ENCODE results near the gene ZNF790.

ZNF790 gene

DNA sequence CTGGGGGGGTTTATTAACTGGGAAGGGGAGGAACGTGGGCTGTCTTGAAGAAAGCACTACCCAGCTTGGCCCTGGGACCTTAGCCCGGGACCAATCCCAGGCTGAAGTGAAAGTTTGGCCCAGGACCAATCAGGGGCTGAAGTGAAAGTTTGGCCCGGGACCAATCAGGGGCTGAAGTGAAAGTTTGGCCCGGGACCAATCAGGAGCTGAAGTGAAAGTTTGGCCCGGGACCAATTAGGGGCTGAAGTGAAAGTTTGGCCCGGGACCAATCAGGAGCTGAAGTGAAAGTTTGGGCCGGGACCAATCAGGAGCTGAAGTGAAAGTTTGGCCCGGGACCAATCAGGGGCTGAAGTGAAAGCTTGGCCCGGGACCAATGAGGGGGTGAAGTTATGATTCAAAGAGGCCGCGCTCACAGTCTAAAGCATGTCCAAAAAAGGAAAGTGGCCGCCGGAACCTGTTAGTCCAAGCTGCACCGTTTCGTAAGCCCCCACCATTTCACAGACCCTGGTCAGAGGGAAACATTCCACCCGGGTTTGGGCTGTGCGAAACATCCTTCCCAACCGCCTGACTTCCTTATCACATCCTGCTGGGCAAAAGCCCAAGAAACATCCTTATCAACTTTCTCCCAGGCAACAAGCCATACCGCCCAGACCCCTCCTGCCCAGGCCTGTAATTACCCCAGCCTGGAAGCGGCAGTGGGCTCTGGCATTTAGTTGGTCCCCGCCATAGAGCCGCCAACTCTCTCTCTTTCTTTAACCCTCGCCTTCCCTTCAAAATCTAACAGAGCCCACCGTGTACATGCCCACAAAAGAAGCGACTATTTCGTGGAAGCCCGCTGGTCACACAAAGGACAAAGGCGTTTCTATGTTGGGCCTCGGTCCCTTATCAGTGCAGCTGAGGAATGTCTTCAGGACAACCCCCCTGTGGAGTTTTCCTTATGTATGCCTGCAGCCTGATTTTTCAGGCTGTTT lies 66.6 kb downstream of the ZNF790 start:
- DNase-seq: peak; percentile 69
